Lower lobe of right lung (tissue), 2 donors: Measurements from ENCODE around the gene LINGO4. TPM values are rescaled to one million over a fixed set of nuclear protein-coding genes. Genes with fewer than 3 reads are reported as not detected.

Experiments used
- ATAC-seq, 2 donors: fragments of 200-7000 bp; cut with Tn5 transposase; one replicate each; pipeline ENCODE4 v1.9.1; 2020 to 2022; ENCODE audit warnings: mild to moderate bottlenecking in 2 of 2, moderate library complexity in 2 of 2
- DNase-seq: peaks from one replicate; pipeline ENCODE4 v3.0.0-alpha.2; 2020
- H3K27ac ChIP-seq: fragments of 200-600 bp; one replicate; pipeline ENCODE4 v1.8.0; 2022
- H3K27me3 ChIP-seq: fragments of 200-600 bp; one replicate; pipeline ENCODE4 v1.8.0; 2022; ENCODE audit warnings: low read depth
- H3K36me3 ChIP-seq: fragments of 200-600 bp; one replicate; pipeline ENCODE4 v1.8.0; 2022; ENCODE audit warnings: mild to moderate bottlenecking
- H3K4me1 ChIP-seq: fragments of 200-600 bp; one replicate; pipeline ENCODE4 v1.8.0; 2022
- H3K4me3 ChIP-seq: fragments of 200-600 bp; one replicate; pipeline ENCODE4 v1.8.0; 2022; ENCODE audit warnings: mild to moderate bottlenecking
- H3K9me3 ChIP-seq: fragments of 200-600 bp; one replicate; pipeline ENCODE4 v1.8.0; 2022
- intact Hi-C: fragments of 100-400 bp; cut with DNase I; formaldehyde crosslinking; loops from one replicate; pipeline ENCODE4 v1.11.0; 2022
- total RNA-seq: library from RNA; stranded (reverse); fragmentation: NEBNext Ultra II Directional; extraction: Animal tissue kit (Norgen Biotek cat#: 25700); gene quantifications from one replicate; pipeline ENCODE4 v1.2.1, GENCODE V29; 2021
- TF ChIP-seq, protein P1 (sequence below): fragments of 200-600 bp; IDR thresholded peaks from one replicate; pipeline ENCODE4 v1.8.0; 2022; ENCODE audit warnings: antibody characterized with exemption, mild to moderate bottlenecking
- donor health status: DM: no; HTN: yes; CAD: no; lungs with severe emphysema.

The LINGO4 gene
- total RNA-seq, 1 donor from 2014 or later: 0.50 TPM

DNA sequence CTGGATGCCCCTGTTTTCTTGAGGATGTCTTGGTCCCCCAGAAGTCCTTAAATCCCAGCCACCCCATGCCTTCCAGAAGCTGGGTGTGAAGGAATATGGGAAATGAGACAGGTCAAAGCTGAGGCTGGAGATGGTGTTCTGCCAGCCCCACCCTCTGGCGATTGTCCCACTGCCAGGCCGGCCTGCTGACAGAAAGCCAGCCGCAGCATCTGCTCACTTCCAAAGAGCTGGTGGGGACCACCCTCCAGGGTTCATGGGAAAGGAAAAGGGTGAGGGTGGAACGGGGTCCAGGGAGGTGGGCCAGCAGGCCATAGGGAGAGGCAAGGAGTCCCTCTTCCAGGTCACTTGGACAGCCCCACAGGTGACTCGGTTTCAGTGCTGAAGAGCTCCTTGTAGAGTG is 1.9 kb upstream of the LINGO4 start:
- no peak for DNase-seq
- intact Hi-C loops: no loop called here
- H3K27ac ChIP-seq: no peak overlapping the region

DNA sequence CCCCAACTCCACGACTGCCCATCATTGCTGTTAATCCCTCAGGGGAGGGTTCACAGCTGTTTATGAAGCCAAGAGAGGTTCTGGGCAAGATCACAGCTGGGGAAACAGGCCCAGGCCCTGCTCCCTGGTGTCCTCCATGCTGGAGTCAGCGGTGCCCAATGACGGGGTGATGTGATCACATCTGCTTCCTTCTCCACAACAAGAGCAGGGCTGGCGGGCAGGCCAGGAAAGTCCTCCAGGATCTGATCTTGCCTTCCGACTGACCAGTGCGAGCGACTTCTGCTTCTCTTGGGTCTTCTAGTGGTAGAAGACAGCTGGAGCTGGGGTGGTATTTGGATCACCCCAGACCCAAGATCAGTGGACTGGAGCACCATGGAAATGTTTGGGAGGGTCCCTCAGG is 951 bp upstream of the LINGO4 start:
- Histone ChIP-seq H3K27me3 (no peaks in the 10 kb centered on the region), H3K4me1 (no peaks in the 10 kb centered on the region), H3K36me3 (no peaks in the 10 kb centered on the region), H3K9me3 (no peaks in the 10 kb centered on the region), H3K4me3 (no peak overlapping the region), H3K27ac (no peak overlapping the region)
- DNase-seq: no peak
- ATAC-seq: no peak
- TF ChIP-seq, protein P1, sequence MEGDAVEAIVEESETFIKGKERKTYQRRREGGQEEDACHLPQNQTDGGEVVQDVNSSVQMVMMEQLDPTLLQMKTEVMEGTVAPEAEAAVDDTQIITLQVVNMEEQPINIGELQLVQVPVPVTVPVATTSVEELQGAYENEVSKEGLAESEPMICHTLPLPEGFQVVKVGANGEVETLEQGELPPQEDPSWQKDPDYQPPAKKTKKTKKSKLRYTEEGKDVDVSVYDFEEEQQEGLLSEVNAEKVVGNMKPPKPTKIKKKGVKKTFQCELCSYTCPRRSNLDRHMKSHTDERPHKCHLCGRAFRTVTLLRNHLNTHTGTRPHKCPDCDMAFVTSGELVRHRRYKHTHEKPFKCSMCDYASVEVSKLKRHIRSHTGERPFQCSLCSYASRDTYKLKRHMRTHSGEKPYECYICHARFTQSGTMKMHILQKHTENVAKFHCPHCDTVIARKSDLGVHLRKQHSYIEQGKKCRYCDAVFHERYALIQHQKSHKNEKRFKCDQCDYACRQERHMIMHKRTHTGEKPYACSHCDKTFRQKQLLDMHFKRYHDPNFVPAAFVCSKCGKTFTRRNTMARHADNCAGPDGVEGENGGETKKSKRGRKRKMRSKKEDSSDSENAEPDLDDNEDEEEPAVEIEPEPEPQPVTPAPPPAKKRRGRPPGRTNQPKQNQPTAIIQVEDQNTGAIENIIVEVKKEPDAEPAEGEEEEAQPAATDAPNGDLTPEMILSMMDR: no peak
- intact Hi-C loops: no loop called here

More for the DNA sequence above, 1.9 kb upstream of the LINGO4 start:
- Histone ChIP-seq H3K4me3 (no peak overlapping the region), H3K27me3 (no peaks in the 10 kb centered on the region), H3K4me1 (no peaks in the 10 kb centered on the region), H3K9me3 (no peaks in the 10 kb centered on the region), H3K36me3 (no peaks in the 10 kb centered on the region)
- ATAC-seq: no peak
- TF ChIP-seq, protein P1: no peak

DNA sequence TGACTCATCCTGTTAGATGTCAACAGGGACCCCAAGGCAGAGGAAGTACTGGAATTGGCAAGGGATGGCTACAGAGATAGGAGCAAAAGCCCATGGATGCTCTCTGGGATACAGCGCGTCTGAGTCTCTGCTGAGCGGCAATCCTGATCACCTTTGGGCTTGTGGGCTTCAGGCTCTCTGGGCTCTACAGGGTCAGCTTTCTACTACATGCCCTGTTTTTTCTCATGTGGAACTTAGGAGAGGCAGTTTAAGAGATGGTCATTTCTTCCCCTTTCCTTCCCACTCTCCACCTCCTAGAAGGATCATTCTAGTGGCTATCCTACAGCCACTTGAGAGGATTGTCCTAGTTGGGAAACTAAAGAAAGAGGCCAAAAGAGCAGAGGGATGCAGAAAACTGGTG is 1.3 kb downstream of the LINGO4 start:
- no peak for DNase-seq
- Histone ChIP-seq H3K4me1 (no peaks in the 10 kb centered on the region), H3K9me3 (no peaks in the 10 kb centered on the region), H3K36me3 (no peaks in the 10 kb centered on the region), H3K27ac (no peak overlapping the region), H3K4me3 (no peak overlapping the region), H3K27me3 (no peaks in the 10 kb centered on the region)
- intact Hi-C loops: no loop called here
- TF ChIP-seq, protein P1: no peak
- no peak for ATAC-seq

DNA sequence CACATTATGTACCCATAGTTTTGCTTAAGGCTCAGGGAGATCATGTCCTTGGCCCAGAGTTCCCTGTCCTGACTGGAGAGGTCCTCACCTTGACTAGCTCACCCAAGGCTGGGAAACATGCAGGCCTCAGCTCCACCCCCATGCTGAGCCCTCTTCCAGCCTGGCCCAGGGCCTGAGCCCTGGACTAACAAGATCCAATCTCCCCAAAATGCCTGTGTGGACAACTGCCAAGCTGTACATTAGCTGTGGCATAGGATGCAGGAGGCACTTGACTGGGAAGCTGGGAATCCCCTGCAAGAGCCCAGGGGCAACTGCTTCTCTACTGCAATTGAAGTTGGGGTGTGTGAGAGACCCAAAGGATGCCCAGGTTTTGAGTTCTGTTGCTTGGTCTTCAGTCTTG is 2.1 kb downstream of the LINGO4 start:
- DNase-seq: no peak
- no peak overlapping the region for H3K4me3 ChIP-seq
- TF ChIP-seq, protein P1: no peak
- intact Hi-C loops: no loop called here
- no peak for ATAC-seq
- H3K27me3 ChIP-seq: no peaks in the 10 kb centered on the region
- no peak overlapping the region for H3K27ac ChIP-seq
- no peaks in the 10 kb centered on the region for H3K9me3 ChIP-seq
- H3K4me1 ChIP-seq: no peaks in the 10 kb centered on the region
- H3K36me3 ChIP-seq: no peaks in the 10 kb centered on the region

DNA sequence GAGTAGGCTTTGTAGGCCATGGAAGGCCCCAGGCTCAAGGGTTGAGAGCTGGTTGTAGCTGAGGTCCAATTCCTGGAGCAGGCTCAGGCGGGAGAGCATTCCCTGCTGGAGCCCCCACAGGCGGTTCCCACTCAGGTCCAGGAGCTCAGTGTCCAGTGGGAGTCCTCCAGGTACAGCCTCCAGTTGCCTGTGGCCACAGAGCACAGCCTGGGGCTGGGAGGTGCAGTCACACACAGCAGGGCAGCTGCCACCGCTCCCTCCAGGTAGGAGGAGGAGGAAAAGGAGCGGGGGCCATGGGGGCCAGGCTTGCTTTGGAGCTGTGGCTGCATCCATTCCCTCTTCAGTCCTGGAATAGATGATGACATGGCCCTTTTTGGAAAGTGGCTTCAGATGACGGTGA is 2.8 kb downstream of the LINGO4 start:
- Histone ChIP-seq H3K27me3 (no peaks in the 10 kb centered on the region), H3K9me3 (no peaks in the 10 kb centered on the region), H3K4me1 (no peaks in the 10 kb centered on the region), H3K4me3 (no peak overlapping the region), H3K27ac (no peak overlapping the region), H3K36me3 (no peaks in the 10 kb centered on the region)
- DNase-seq (no peak), ATAC-seq (no peak)
- TF ChIP-seq, protein P1: no peak
- intact Hi-C loops: no loop called here

DNA sequence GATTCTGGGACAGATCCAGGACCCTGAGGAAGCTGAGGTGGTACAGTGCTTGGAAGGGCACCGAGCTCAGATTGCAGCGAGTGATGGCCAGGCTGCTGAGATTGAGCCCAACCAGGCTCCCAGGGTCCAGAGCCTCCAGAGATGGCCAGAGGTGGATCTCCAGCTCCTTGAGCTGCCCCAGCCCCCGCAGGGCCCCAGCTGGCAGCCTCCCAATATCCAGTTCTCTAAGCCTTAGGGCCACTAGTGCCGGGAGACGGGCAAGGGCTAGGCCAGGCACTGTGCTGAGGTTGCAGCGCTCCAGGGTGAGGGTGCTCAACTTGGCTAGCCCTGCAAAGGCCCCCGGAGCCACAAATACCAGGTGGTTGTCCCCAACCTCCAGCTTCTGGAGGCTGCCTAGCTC is 3.4 kb downstream of the LINGO4 start:
- ATAC-seq: no peak
- TF ChIP-seq, protein P1: no peak
- DNase-seq: no peak

More for the DNA sequence above, 3.4 kb downstream of the LINGO4 start:
- Histone ChIP-seq H3K27ac (no peak overlapping the region), H3K4me1 (no peaks in the 10 kb centered on the region), H3K27me3 (no peaks in the 10 kb centered on the region), H3K4me3 (no peak overlapping the region), H3K36me3 (no peaks in the 10 kb centered on the region), H3K9me3 (no peaks in the 10 kb centered on the region)
- intact Hi-C loops: no loop called here
